HG03460 (cell line): ENCODE results near the gene RETN.
A peak's percentile ranks its signal among the peaks of the same experiment; 100 is the strongest.

Experiments
- ATAC-seq: cut with Tn5 transposase; IDR thresholded peaks from one replicate; pipeline ENCODE4 v1.9.1; 2021; ENCODE audit not compliant: unreplicated experiment

Gene RETN

DNA sequence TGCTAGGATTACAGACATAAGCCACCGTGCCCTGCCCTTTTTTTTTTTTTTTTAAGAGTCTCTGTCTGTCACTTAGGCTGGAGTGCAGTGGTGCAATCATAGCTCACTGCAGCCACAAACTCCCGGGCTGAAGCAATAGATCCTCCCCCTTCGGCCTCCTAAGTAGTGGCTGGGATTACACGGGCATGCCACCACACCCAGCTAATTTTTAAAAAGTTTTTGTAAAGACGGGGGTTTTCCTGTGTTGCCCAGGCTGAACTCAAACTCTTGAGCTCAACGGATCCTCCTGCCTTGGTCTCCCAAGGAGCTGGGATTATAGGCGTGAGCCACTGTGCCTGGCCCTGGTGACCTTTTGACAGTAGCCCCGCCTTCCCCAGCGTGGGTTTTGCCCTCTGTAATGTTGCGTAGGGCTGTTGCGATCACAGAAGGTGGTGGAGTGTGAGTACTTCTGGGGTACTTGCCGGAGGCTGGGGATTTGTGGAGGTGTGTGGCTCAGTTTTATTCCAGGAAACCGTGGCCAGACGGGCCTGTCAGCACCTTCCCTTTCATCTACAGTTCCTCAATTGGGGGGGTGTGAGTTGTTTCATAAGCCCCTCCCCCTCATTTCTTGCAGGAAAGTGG lies 11.6 kb upstream of the RETN start:
- ATAC-seq: no peak

DNA sequence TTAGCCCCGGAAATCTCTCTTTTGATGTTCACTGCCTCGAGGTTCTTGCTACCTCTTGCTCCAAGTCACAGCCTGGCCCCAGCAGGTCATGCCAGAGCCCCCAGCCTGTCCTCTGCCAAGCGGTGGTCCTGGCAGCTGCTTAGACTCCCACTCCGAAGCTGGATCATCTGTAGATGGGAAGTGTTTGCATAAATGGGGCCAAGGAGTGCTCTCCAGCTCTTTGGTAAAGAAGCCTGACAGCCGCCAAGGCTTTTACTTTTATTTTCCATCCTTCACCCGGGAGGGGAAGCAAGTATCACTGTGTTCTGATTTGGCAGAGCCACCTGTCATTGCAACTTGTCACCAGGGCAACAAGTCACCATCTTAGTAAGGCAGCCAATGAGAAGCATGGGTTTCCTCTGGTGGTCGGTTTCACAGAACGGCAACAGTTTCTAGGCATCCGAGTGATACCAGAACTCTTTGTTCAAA lies 10.6 kb upstream of the RETN start:
- ATAC-seq: no peak

- no peak for ATAC-seq
These were observed 6.9 kb upstream of the RETN start for GRCh38 chr19:7661744-7662538.

DNA sequence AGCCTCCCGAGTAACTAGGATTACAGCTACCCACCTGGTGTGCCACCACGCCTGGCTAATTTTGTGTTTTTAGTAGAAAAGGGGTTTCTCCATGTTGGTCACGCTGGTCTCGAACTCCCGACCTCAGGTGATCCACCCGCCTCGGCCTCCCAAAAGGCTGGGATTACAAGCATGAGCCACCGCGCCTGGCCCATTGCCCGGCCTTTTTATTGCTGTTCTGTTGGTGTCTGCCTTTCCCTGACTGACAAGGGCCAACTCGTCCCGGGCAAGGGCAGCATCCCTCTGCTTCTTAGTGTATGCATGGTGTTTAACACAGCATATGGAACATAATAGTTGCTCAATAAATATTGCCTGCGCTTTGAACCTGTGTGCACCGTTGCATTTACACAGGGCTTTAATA lies 6.2 kb upstream of the RETN start:
- ATAC-seq: no peak

- no peak for ATAC-seq
These were observed 5.1 kb upstream of the RETN start for GRCh38 chr19:7663706-7664105.

- ATAC-seq: no peak
These were observed 3.8 kb upstream of the RETN start for GRCh38 chr19:7665076-7665475.

- no peak for ATAC-seq
These were observed 792 bp downstream of the RETN start for GRCh38 chr19:7669641-7670040.

DNA sequence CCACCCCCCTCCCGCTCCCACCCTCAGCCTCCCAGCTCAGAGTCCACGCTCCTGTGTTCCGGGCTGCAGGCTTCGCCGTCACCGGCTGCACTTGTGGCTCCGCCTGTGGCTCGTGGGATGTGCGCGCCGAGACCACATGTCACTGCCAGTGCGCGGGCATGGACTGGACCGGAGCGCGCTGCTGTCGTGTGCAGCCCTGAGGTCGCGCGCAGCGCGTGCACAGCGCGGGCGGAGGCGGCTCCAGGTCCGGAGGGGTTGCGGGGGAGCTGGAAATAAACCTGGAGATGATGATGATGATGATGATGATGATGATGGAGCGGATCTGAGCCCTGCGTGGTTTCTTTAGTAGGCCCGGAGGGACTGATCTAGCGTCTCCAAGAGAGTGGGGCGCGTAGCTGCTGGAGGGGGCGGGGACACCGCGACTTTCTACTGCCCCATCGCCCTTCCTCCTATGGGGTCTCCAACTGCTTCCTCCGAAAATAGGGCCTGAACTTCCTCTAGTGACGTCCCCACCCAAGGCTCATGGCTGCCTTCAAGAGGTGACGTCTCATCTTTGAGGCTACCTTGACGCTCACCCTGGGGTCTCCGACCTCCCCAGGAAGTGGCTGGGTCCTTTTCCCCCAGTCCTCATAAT lies 1.4 kb downstream of the RETN start:
- ATAC-seq: no peak

GRCh38 chr19:7670790-7671189 lies 1.9 kb downstream of the RETN start:
- ATAC-seq: no peak

- ATAC-seq: no peak
These were observed 3.7 kb downstream of the RETN start for GRCh38 chr19:7672522-7672921.

GRCh38 chr19:7674010-7675005 lies 5.5 kb downstream of the RETN start:
- ATAC-seq: no peak

DNA sequence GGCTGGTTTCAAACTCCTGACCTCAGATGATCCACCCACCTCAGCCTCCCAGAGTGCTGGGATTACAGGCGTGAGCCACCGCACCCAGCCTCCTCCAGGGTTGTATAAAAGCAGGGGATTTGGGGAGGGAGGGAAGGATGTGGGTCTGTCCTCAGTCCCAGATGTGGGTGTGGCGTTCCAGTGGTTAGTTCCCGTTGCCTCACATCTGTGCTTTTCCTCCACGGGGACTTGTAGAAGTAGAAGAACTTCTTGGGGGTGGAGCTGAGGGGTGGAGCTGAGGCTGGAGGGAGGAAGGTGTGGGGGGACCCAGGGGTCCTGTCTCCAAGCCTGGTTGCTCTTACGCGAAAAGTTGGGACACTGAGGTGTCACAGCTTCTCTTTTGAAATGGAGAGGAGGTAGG lies 7.5 kb downstream of the RETN start:
- ATAC-seq: no peak

DNA sequence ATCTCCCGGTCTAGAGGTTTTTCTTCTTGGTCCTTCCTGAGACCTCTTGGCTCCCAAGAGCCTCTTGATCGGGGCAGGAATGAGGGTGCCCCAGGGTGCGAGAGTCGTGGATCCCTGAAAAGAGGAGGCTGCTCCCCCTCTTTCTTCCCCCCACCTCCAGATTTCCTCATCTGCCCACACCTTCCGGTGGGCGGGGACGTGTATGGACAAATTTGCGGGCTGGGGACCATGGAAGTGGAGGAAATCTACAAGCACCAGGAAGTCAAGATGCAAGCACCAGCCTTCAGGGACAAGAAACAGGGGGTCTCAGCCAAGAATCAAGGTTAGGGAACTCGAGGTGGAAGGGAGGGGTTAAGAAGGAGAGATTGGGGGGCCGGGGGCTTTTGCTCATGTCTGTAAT lies 8.0 kb downstream of the RETN start, which contains the start of gene MCEMP1:
Gene MCEMP1, plus strand, starts transcription at position 237 of the 400 bp plus-strand sequence. Its CDS starts 31 bp downstream, at position 268.
- no peak for ATAC-seq

DNA sequence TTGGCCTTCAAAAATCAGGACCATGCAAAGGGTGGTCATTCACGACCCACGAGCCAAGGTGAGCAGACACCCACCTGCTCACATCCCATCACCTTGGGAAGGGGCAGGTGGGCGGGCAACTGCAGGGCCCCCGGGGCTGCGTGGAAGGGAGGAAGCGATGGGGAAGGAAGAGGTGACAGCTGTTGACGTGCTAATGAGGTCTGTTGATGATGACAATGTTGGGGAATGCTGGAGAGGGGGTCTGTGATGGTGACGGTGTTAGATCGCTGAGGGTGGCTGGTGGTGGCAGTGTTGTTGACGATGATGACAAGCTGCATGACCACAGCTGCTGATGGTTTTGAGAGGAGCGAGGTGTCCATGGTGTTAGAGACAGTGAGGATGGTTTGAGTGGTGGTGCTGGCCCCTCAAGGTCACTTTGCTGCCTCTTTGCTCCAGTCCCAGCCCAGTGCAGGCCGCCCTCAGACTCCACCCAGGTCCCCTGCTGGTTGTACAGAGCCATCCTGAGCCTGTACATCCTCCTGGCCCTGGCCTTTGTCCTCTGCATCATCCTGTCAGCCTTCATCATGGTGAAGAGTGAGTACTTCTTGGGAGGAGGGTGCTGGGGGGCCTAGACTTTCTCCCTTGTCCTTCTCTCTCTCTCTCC lies 8.9 kb downstream of the RETN start:
- no peak for ATAC-seq

DNA sequence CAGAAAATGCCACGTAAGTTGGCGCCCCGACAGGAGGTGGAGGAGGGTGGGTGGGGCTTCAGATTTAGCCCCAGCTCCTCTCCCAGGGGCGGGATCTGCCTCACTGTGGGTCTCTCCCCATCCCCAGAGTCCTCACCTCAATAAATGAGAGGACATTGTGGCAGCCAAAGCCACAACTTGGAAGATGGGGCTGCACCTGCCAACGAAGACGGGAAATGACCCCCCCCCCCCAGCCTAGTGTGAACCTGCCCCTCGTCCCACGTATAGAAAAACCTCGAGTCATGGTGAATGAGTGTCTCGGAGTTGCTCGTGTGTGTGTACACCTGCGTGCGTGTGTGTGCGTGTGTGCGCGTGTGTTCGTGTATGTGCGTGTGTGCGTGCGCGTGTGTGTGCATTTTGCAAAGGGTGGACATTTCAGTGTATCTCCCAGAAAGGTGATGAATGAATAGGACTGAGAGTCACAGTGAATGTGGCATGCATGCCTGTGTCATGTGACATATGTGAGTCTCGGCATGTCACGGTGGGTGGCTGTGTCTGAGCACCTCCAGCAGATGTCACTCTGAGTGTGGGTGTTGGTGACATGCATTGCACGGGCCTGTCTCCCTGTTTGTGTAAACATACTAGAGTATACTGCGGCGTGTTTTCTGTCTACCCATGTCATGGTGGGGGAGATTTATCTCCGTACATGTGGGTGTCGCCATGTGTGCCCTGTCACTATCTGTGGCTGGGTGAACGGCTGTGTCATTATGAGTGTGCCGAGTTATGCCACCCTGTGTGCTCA lies 10.3 kb downstream of the RETN start:
- no peak for ATAC-seq

DNA sequence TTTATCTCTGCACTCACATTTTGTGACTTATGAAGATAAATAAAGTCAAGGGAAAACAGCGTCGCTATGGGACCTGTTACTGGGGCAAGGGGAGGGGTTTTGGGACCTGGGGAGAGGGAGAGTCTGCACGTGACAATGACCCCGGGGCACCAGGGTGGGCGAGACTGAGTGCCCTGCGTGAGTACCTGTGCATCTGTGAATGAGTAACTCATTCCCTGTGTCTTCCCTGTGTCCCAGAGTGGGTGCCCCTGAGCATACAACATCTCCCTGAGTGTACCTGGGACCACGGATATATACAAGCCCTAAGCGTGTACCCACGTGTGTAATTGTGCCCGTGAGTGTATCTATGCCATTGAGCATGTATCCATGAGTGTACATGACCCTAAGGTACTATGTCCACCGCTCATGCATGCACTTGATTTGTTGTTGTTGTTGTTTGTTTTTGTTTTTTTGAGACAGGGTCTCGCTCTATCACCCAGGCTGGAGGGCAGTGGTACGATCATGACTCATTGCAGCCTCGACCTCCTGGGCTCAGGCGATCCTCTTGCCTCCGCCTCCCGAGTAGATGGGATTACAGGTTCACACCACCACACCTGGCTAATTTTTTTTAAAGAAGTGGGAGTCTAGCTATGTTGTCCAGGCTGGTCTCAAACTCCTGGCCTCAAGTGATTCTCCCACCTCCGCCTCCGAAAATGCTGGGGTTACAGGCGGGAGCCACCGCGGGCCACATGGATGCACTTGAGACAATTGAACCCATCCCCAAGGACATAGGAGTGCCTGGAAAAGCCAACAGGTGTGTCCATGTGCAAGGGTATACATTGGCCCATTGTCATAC lies 11.1 kb downstream of the RETN start:
- ATAC-seq: no peak

DNA sequence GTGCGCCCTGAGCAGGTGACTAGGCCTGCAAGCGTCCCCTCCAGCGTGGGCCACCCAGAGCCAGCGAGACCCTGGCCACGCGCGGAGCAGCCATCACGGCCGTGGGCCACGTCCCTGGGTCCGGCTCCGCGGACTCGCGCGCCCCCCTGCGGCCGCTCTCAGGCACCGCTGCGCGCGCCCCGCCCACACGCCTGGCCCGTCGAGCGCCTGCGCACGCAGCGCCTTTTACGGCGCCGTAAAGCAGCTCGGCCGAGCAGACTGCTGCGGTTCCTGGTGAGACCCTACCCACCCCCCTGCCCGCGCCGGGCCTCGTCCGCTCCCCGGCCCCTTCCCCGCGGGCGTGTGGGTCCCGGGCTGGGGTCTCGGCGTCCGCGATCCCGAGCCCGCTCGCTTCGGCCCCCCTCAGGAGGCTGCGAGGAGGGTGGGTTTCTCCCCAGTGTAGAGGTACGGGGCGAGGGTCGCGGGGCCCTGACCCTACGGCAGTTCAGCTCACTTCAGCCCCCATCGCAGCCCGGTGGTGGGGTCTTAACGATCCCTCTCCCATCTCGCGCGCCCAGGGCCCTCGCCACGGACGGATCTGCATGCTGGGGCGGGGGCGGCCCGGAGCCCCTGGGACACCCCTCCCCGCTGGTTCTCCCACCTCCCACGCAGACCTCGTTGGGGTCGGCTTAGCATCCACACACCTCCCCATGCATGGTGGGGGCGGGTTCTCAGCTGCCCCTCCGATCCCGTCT lies 11.9 kb downstream of the RETN start, which contains the start of gene TRAPPC5:
Gene TRAPPC5, plus strand, starts transcription at position 228 of the 734 bp plus-strand sequence. CDS start 1,421 bp downstream, outside the sequence.
- peak; percentile 43 for ATAC-seq
